GM21529 (cell line): Measurements from ENCODE around the gene PTEN.

Source experiments
- ATAC-seq: cut with Tn5 transposase; IDR thresholded peaks from one replicate; pipeline ENCODE4 v1.9.1; 2021; ENCODE audit not compliant: unreplicated experiment

PTEN gene

DNA sequence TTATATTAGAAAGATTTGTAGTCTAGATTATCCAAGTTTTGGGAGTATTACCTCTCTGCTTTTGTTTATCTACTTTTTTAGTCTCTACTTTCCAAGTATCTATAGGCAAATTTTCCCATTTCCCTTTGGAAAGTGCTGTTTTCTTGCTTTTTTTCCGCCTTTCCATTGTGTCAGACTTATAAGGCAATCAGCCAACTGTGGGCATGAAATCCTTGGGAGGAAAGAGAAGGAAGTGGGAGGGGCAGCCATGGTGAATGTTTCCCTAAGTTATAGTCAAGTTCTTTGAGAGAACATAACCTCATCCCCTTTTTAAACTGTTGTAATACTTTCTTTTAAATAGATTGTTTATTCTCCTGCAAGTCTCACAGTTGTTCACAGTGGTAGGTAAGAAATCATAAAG is 52.6 kb downstream of the PTEN start:
- no peak for ATAC-seq

DNA sequence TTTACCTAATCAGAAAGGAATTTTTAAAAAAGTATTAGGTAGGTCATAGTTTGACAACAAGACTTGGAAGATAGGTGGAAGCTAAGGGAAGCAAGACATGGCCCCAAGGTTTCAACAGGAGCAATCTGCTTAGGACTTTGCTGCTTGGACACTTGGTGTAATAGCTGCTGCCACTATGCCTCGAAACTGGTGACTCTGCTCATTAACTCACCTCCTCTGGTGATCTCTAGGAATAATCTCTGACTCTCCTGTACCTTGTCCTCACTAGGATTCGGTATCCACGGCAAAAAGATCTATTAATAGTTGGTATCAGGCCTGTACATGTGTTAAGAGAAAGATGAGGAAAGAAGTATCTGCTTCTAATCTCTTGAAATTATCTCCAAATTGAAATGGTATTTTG is 53.1 kb downstream of the PTEN start:
- no peak for ATAC-seq

DNA sequence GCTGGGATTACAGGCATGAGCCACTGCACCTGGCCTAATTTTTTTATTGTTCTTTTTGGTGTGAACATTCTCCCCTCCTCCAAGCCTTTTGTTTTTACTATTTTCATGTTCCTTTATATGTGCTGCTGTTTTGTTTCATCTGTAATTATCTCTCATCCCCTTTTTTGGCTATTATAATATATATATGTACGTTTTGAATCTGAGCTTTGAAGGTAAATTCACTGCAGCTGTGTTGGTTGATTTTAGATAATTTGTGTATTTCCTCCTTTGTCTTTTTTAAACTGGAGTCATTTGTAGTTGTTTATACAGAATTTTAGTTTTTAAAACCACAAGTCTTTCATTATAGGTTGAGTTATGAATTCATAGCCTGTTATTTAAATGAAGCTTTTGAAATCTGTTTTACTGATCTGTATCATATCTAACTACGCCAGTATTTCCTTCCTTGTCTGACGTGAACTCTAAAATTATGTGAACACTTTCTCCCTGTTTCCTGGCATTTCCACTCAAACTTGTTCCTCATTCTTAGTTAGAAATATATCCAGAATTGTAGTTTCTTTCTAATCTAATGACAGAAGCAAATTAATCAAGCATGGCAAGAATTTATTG is 54.9 kb downstream of the PTEN start:
- ATAC-seq, result no peak

DNA sequence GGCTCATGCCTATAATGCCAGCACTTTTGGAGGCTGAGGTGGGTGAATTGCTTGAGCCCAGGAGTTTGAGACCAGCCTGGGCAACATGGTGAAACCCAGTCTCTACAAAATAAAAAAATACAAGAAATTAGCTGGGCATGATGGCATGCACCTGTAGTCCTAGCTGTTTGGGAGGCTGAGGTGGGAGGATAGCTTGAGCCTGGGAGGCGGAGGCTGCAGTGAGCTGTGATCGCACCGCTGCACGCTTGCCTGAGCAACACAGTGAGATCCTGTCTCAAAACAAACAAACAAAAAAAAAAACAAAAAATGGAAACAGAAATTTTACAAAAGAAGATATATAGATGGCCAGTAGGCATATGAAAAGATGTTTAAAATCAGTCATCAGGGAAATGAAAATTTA is 57.1 kb downstream of the PTEN start:
- ATAC-seq, result no peak

DNA sequence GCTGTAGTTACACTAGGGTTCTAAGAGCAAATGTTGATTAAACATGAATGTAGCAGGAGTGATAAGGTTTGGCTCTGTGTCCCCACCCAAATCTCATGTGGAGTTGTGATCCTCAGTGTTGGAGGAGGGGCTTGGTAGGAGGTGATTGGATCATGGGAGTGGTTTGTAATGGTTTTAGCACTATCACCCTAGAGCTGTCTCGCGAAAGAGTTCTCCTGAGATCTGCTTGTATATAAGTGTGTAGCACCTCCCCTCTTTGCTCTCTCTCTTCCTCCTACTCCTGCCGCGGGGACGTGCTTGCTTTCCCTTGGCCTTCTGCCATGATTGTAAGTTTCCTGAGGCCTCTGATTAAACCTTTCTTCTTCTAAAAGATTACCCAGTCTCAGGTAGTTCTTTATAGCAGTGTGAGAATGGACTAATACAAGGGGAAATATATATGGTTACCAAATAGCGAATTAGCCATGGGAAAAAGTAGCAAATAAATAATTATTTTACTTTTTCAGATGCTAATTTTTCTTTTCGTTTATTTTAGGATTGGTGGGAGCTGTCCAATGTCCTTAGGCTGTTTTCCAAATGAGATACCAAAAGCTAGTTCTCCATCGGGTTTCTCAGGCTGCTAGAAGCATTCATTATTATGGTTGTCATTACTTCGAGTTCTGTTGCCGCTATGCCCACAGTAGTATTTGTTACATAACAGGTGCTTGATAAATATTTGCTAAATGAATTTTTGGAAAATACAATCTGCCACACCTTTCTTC is 58.7 kb downstream of the PTEN start:
- ATAC-seq, result no peak

DNA sequence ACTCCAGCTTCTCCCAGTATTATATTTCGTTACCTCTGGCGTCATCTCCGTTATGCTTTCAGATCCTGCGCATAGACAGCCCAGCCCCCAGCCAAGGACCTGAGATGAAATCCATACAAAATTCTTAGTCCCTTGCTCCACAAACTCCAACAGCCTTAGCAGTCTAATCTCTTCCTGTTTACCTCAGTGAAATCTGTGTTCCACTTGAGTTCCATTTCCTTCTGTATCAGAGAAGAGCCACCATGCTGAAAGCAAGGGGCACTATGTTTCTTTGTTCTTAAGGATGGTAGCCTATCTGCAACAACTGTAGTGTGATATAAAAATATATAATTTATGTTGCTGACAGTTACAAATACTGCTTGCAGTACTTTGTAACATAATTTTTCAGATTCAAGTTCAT is 59.8 kb downstream of the PTEN start:
- no peak for ATAC-seq

DNA sequence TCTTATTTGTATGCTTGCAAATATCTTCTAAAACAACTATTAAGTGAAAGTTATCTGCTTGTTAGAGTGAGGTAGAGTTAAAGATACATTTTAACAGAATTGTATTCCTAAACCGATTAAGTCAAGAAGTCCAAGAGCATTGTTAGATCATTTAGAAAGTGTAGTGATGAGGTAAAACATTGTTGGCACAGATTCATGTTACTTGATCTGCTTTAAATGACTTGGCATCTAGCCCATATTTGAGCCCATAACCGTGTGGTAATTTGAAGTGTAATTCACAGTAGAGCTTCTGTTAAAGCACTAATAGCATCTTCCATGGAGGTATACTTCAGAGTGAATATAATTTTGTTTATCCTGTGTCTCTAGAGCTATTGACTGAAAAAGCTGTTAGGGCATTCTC is 62.1 kb downstream of the PTEN start:
- ATAC-seq, result no peak

DNA sequence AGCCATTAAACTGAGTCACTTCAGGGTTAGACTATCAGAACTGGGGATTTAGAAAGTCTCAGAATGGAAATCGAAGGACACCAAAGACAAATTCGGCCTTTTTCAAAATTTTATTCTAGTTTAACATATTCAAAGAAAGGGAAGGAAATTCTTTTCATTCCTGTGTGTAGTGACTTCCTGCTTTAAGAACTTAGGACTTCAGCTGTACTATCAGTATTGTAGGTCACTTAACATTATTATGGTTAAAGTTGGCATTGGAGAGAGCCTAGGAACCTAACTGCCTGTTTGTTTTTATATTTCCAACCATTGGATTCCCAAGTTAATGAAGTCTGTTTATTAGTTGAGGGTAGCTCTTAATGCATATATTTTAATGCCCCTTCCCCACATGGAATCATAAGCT is 63.7 kb downstream of the PTEN start:
- ATAC-seq, result no peak

DNA sequence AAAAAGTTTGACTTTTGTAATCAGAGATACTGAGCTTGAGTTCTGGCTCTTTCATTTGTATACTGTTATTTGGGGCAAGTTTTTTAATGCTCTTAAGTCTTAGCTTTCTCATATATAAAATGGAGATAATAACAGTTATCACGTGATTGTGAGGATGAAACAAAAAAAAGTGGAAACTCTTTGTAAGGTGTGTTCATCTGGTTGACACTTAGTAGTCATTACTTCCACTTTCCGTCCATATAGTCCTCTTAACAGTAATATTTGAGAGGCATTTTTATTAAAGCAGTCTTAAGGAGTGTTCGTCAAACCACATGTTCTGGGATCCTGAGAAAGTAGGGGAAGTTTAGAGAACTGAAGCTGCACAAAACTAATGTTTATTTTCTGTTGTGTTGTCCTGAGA is 65.6 kb downstream of the PTEN start:
- ATAC-seq, result no peak

DNA sequence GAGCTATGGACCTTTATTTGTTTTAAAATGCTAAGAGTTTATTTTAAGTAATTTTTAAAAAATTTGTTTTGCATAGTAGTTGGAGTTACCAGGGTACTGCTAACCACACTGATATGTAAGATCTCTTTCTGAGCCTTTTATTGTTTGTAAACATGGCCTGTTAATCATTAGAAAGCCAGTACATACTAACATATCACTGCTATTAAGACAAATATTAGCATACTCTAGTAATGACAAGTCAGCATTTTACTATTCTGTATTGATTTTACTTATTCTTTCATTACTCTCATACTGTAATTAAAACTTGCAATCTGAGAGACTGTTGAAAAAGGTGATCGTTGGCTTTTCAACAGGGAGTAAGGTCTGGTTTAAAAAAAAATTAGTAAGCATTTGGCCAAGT is 66.7 kb downstream of the PTEN start:
- no peak for ATAC-seq

DNA sequence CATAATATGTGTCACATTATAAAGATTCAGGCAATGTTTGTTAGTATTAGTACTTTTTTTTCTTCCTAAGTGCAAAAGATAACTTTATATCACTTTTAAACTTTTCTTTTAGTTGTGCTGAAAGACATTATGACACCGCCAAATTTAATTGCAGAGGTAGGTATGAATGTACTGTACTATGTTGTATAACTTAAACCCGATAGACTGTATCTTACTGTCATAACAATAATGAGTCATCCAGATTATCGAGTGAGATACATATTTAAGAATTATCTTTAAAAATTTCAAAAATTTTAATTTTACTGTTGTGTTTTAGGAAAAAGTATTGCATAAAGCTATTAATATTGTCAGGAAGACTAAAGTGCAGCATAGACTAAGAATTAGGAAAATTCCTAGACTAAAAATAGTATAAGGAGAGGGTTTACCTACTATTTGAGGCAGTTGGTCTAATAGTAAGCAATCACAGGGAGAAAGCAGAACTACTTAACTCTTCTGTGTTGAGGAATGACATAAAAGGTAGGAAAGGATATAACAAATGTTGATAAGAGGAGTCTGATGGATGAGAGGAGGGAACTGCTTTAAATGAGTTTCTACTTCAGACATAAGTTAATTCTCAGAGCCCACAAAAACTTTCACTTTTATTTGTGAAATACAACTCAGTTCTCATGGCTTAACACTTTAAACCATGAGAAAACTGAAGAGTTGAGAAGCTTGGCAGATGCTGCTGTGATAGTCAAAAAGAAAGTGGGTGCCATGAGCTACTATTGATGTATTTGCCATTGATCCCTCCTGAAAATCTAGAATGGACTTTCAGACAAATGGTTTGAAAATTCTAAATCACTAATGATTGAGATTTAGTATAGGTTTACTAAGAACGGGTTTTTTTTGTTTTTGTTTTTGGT is 67.8 kb downstream of the PTEN start:
- peak; percentile 47 for ATAC-seq

DNA sequence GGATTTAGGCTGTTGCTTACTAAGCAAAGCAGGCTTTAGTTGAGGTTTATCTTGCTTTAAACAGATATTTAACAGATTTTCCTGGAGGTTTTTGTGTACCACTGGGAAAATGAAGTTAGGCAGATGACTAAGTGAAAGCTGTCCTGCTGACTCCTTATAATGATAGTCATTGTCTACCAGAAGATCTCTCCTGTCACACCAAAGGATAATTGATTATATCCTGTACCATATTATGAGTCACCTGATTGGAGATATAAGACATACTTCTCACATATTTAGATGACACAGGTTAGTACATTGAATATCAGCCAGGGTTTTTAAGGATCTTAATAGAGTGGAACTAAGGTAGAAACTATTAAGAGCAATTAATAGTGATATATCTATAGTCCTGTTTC is 68.4 kb downstream of the PTEN start:
- ATAC-seq, result no peak

DNA sequence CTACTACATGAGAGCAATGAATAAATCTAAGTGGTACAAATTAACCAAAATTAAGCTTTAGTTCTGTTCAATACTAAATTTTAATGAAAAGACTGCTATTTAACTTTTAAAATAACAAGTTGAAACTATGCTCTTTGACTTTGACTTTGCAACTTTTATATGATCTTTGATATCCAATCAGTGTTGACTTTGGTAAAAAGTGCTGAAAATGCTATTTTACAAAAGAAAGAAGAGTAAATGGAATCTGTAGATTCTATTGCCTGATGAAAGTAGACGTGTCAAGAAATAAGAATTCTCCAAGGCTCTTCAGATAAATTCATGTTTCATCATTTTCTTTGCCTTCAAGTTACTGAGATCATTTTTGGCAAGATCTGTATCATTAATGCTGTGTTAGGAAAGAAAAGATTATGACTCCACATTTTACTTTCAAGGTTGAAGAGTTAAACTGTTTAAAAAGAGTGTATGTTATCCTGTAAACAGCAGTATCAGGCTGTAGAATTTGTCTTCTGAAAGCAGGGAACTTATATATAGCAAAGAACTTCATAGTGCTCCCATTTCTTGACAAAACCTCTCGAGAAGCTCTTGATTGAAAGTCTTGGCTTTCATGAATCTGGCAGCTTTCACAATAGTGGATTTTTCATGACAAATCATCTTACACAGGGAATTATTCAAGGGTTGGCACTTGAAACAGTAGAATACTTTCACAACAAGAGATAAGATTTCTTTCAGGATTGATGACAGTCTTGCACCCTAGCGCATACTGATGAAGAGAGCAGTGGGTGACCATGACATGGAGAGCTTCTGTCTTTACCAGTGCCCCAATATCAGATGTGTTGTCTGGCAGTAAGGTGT is 72.1 kb downstream of the PTEN start:
- no peak for ATAC-seq

DNA sequence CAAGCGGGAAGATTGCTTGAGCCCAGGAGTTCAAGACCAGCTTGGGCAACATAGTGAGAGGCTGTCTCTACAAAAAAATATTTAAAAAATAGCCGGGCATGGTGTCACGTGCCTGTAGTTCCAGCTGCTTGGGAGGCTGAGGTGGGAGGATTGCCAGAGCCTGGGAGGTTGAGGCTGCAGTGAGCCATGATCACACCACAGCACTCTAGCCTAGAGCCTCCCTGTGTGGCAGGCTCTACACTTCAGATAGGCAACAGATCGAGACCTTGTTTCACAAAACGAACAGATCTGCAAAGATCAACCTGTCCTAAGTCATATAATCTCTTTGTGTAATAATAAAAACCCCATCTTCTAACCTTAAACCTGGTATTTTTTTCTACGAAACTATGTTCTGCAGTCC is 76.8 kb downstream of the PTEN start:
- ATAC-seq, result no peak

DNA sequence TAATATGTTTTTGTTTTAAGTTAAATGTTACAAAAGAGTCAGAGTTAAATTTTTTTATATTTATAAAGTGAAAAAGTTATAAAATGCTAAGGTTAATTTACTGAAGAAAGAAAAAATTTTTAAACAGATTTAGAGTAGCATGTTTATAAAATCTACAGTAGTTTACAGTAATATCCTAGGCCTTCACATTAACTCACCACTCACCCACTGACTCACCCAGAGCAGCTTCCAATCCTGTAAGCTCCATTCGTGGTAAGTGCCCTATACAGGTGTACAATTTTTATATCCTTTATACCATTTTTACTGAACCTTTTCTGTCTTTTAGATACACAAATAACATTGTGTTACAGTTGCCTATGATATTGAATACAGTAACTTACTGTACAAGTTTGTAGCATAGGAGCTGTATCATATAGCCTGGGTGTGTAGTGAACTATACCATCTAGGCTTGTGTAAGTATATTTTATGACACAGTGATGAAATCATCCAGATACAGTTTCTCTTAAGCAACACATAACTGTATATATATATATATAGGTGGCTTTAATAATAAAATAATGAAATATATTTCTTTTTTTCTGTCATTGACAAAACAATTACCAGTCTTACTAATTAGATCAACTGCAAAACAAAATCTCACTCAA is 79.6 kb downstream of the PTEN start:
- ATAC-seq, result no peak

DNA sequence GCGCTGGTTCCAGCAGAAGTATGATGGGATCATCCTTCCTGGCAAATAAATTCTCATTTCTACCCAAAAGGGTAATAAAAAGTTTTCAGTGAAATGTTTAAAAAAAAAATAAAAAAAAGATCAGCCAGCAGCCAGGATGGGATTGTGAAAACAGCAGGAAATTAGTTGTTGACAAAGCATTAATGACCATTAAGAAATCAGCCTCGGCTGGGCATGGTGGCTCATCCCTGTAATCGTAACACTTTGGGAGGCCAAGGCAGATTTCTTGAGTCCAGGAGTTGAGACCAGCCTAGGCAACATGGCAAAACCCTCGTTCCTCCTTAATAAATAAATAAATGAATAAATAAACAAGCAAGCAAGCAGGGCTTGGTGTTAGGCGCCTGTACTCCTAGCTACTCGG is 82.6 kb downstream of the PTEN start:
- ATAC-seq, result no peak

DNA sequence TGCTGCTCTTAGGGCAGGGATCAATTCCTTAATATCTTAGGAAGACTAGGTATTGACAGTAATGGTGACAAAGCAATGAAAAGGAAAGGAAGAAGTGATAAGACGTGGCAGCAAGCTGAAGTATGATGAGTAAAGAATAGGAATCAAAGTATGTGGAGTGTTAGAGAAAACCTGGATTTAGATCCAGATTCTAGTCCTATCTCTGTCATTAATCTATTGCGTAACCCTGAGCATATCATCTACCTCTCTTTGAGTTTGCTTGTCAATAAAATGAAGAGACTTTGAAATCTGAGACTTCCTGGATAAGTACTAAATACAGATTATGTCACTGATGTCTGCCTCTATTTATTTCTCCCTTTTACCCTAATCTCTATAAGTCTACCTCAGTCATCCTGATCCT is 89.2 kb downstream of the PTEN start:
- no peak for ATAC-seq

DNA sequence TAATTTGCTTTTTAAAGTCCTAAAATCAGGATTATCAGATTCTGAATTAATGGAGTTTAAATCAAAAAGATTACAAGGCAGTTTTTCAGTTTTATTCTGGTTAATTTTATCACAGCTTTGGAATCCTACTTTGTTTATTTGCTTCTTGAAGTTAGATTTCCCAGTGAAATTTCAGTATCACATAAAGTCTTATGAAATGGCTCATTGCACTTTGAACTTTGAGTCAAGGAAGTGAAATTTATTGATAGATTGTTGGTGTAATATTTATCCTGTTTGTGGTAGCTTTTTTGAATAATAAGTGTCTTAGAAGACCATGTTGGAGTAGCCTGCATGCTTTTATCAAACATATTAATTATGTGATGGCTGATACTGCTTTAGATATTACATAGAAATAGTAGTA is 92.6 kb downstream of the PTEN start:
- no peak for ATAC-seq

DNA sequence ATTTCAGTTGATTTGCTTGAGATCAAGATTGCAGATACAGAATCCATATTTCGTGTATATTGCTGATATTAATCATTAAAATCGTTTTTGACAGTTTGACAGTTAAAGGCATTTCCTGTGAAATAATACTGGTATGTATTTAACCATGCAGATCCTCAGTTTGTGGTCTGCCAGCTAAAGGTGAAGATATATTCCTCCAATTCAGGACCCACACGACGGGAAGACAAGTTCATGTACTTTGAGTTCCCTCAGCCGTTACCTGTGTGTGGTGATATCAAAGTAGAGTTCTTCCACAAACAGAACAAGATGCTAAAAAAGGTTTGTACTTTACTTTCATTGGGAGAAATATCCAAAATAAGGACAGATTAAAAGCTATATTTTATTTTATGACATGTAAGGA is 94.3 kb downstream of the PTEN start:
- ATAC-seq, result no peak

DNA sequence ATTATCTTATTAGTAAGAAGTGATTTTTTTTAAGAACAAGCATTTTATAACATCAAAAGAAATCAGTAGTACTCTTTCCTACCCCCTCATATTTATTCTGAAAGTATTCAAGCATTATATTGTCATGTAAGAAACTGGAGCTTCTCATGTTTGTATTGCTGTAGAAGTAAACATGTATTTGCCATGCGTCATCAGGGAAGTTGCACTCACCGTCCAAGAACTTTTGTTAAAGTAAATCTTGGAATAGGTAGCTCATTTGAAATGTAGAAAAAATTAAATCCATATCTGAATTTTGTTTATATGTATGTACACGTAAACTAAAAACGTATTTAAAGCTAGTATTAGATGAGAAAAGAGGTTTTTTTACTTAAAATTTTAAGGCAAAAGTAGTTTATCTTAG is 96.8 kb downstream of the PTEN start:
- no peak for ATAC-seq

DNA sequence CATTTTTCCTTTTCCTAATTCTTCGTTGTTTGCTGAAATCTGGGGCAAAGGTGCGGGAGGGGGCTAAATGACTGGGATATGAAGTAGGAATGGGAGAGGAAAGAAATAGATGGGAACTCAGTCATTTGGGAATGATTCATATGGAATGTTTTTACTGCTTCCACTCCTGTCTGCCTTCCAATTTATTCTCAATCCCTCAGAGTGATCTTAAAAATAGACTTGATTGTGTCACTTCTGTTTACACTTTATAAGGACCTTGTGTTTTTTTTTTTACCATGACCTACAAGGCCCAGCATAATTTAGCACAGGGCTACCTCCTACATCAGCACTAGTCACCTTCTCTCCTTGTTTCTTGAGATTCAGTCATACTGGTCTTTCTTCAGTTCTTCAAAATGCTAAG is 97.9 kb downstream of the PTEN start:
- no peak for ATAC-seq
